Progenitor cell of endocrine pancreas (in vitro differentiated cells): ENCODE data around the gene MACROD2. TPM values are rescaled to one million over a fixed set of nuclear protein-coding genes. Genes with fewer than 3 reads are reported as not detected.

Experiments
- DNase-seq: peaks from one replicate; pipeline ENCODE4 v3.0.0; 2021; ENCODE audit warnings: low spot score; ENCODE audit not compliant: unreplicated experiment
- H3K27ac Mint-ChIP-seq: 2 replicates; pipeline ENCODE4 v1.8.0; 2021; ENCODE audit warnings: mild to moderate bottlenecking, moderate library complexity, mixed read lengths
- H3K27me3 Mint-ChIP-seq: 2 replicates; pipeline ENCODE4 v1.8.0; 2021; ENCODE audit warnings: mixed read lengths
- H3K36me3 Mint-ChIP-seq: 2 replicates; pipeline ENCODE4 v1.8.0; 2022; ENCODE audit warnings: mixed read lengths; ENCODE audit not compliant: insufficient read depth
- H3K4me1 Mint-ChIP-seq: 2 replicates; pipeline ENCODE4 v1.8.0; 2021; ENCODE audit warnings: low read depth, mixed read lengths
- H3K4me3 Mint-ChIP-seq: 2 replicates; pipeline ENCODE4 v1.8.0; 2021; ENCODE audit warnings: low read depth, mild to moderate bottlenecking, moderate library complexity, mixed read lengths
- H3K9me3 Mint-ChIP-seq: 2 replicates; pipeline ENCODE4 v1.8.0; 2021; ENCODE audit warnings: low read depth, mixed read lengths
- CTCF ChIP-seq: fragments of 200-600 bp; sonication (generic); IDR thresholded peaks from one replicate; pipeline ENCODE4 v1.5.0; 2021; ENCODE audit warnings: antibody characterized with exemption, mild to moderate bottlenecking; ENCODE audit not compliant: unreplicated experiment
- total RNA-seq: library from RNA; stranded (reverse); gene quantifications from 2 replicates; pipeline ENCODE4 v1.2.1, GENCODE V29; 2021

The MACROD2 gene
- total RNA-seq, 1 donor from 2014 or later, result 7.6 TPM

GRCh38 chr20:14113416-14113815 lies 118.1 kb downstream of the MACROD2 start:
- Mint-ChIP-seq H3K4me3 (no peak overlapping the region), H3K9me3 (peaks cover 30% of the 10 kb centered on the region), H3K4me1 (no peaks in the 10 kb centered on the region), H3K27ac (no peak overlapping the region), H3K36me3 (peaks cover 4% of the 10 kb centered on the region), H3K27me3 (peaks cover 6% of the 10 kb centered on the region)
- no peak for DNase-seq
- no peak for TF ChIP-seq CTCF

GRCh38 chr20:14114065-14114704 lies 118.9 kb downstream of the MACROD2 start:
- H3K27ac Mint-ChIP-seq, result no peak overlapping the region
- H3K9me3 Mint-ChIP-seq, result peaks cover 23% of the 10 kb centered on the region
- H3K27me3 Mint-ChIP-seq, result peaks cover 6% of the 10 kb centered on the region
- no peak overlapping the region for H3K4me3 Mint-ChIP-seq
- no peak for DNase-seq
- TF ChIP-seq CTCF, result no peak
- H3K36me3 Mint-ChIP-seq, result peaks cover 1% of the 10 kb centered on the region
- no peaks in the 10 kb centered on the region for H3K4me1 Mint-ChIP-seq

- Mint-ChIP-seq H3K9me3 (peaks cover 6% of the 10 kb centered on the region), H3K27ac (no peak overlapping the region), H3K36me3 (no peaks in the 10 kb centered on the region), H3K4me3 (no peak overlapping the region), H3K27me3 (peaks cover 6% of the 10 kb centered on the region), H3K4me1 (no peaks in the 10 kb centered on the region)
- DNase-seq, result no peak
- TF ChIP-seq CTCF, result no peak
Measured at GRCh38 chr20:14116037-14116436, 120.7 kb downstream of the MACROD2 start.

- H3K27me3 Mint-ChIP-seq, result peaks cover 6% of the 10 kb centered on the region
- no peaks in the 10 kb centered on the region for H3K4me1 Mint-ChIP-seq
- H3K9me3 Mint-ChIP-seq, result peaks cover 4% of the 10 kb centered on the region
- no peak for DNase-seq
- H3K36me3 Mint-ChIP-seq, result no peaks in the 10 kb centered on the region
- no peak overlapping the region for H3K4me3 Mint-ChIP-seq
- no peak overlapping the region for H3K27ac Mint-ChIP-seq
- no peak for TF ChIP-seq CTCF
Measured at GRCh38 chr20:14117768-14118167, 122.5 kb downstream of the MACROD2 start.

- no peaks in the 10 kb centered on the region for H3K4me1 Mint-ChIP-seq
- no peak overlapping the region for H3K4me3 Mint-ChIP-seq
- no peaks in the 10 kb centered on the region for H3K27me3 Mint-ChIP-seq
- TF ChIP-seq CTCF, result no peak
- no peaks in the 10 kb centered on the region for H3K9me3 Mint-ChIP-seq
- DNase-seq, result no peak
- no peak overlapping the region for H3K27ac Mint-ChIP-seq
- H3K36me3 Mint-ChIP-seq, result no peaks in the 10 kb centered on the region
Measured at GRCh38 chr20:14126856-14127255, 131.5 kb downstream of the MACROD2 start.
